Measurements from ENCODE around the gene SEPTIN11. TPM values are rescaled to one million over a fixed set of nuclear protein-coding genes. Genes with fewer than 3 reads are reported as not detected.

Gene SEPTIN11
- total RNA-seq, 2 donors from 2014 or later = 41.9 to 48.3 TPM

- WGBS, 2 donors = 55 to 67% methylated on average over 1 of the region's 1 CpG
- no peaks in the 10 kb centered on the region for H3K27me3 ChIP-seq
- H3K27ac ChIP-seq = no peak overlapping the region
- DNase-seq = no peak
- H3K36me3 ChIP-seq (replicated peaks in 1 of 2; ENCODE audit: insufficient read depth in 1 of 2, low read depth in 2 of 2) = no peaks in the 10 kb centered on the region
- no peak overlapping the region for H3K4me3 ChIP-seq
- intact Hi-C loops (cut with DNase I) = no loop called here
- no peaks in the 10 kb centered on the region for H3K4me1 ChIP-seq
- ATAC-seq = no peak
- TF ChIP-seq CTCF (IDR thresholded peaks at IDR 0.05) = no peak
- TF ChIP-seq POLR2A (IDR thresholded peaks at IDR 0.05) = no peak
- no peaks in the 10 kb centered on the region for H3K9me3 ChIP-seq
These were observed 39.8 kb upstream of the SEPTIN11 start for GRCh38 chr4:76909711-76910110.

- Histone ChIP-seq H3K27ac (no peak overlapping the region), H3K9me3 (no peaks in the 10 kb centered on the region), H3K36me3 (replicated peaks in 1 of 2; ENCODE audit: insufficient read depth in 1 of 2, low read depth in 2 of 2) (no peaks in the 10 kb centered on the region), H3K4me3 (no peak overlapping the region), H3K4me1 (no peaks in the 10 kb centered on the region), H3K27me3 (no peaks in the 10 kb centered on the region)
- intact Hi-C loops (cut with DNase I) = no loop called here
- ATAC-seq = no peak
- TF ChIP-seq POLR2A (IDR thresholded peaks at IDR 0.05) (no peak), CTCF (IDR thresholded peaks at IDR 0.05) (no peak)
- DNase-seq = no peak
These were observed 28.8 kb upstream of the SEPTIN11 start for GRCh38 chr4:76920715-76921114.

GRCh38 chr4:76923619-76924357 is 25.8 kb upstream of the SEPTIN11 start:
- TF ChIP-seq CTCF (IDR thresholded peaks at IDR 0.05) = no peak
- no peak for TF ChIP-seq POLR2A (IDR thresholded peaks at IDR 0.05)
- intact Hi-C loops (cut with DNase I) = no loop called here
- Histone ChIP-seq H3K4me1 (no peaks in the 10 kb centered on the region), H3K27me3 (no peaks in the 10 kb centered on the region), H3K36me3 (replicated peaks in 1 of 2; ENCODE audit: insufficient read depth in 1 of 2, low read depth in 2 of 2) (no peaks in the 10 kb centered on the region), H3K9me3 (no peaks in the 10 kb centered on the region), H3K27ac (no peak overlapping the region), H3K4me3 (no peak overlapping the region)
- 78 to 95% methylated on average over 5 of the region's 5 CpGs for WGBS, 2 donors
- ATAC-seq (no peak), DNase-seq (no peak)

GRCh38 chr4:76926841-76927240 is 22.7 kb upstream of the SEPTIN11 start:
- intact Hi-C loops (cut with DNase I) = no loop called here
- 96 to 99% methylated on average over 6 of the region's 6 CpGs for WGBS, 2 donors
- H3K9me3 ChIP-seq = no peaks in the 10 kb centered on the region
- no peaks in the 10 kb centered on the region for H3K27me3 ChIP-seq
- ATAC-seq = no peak
- TF ChIP-seq POLR2A (IDR thresholded peaks at IDR 0.05) = no peak
- no peak for TF ChIP-seq CTCF (IDR thresholded peaks at IDR 0.05)
- no peak overlapping the region for H3K27ac ChIP-seq
- H3K4me1 ChIP-seq = peaks cover 8% of the 10 kb centered on the region
- DNase-seq = no peak
- H3K36me3 ChIP-seq (replicated peaks in 1 of 2; ENCODE audit: insufficient read depth in 1 of 2, low read depth in 2 of 2) = no peaks in the 10 kb centered on the region
- H3K4me3 ChIP-seq = no peak overlapping the region

GRCh38 chr4:76930685-76931084 is 18.9 kb upstream of the SEPTIN11 start:
- Histone ChIP-seq H3K9me3 (no peaks in the 10 kb centered on the region), H3K4me1 (peaks cover 10% of the 10 kb centered on the region), H3K36me3 (replicated peaks in 1 of 2; ENCODE audit: insufficient read depth in 1 of 2, low read depth in 2 of 2) (no peaks in the 10 kb centered on the region), H3K4me3 (no peak overlapping the region), H3K27me3 (no peaks in the 10 kb centered on the region), H3K27ac (no peak overlapping the region)
- DNase-seq (no peak), ATAC-seq (no peak)
- TF ChIP-seq POLR2A (IDR thresholded peaks at IDR 0.05) = no peak
- TF ChIP-seq CTCF (IDR thresholded peaks at IDR 0.05) = no peak
- intact Hi-C loops (cut with DNase I) = loop anchor here (10.0 kb wide), 1 partner anchor 114 kb away; no protein-coding TSS in a partner anchor
- 81 to 93% methylated on average over 2 of the region's 2 CpGs for WGBS, 2 donors
